Kidney (tissue), 14 donors: Measurements from ENCODE around the gene NCKIPSD. TPM values are rescaled to one million over a fixed set of nuclear protein-coding genes. Genes with fewer than 3 reads are reported as not detected.

Experiments
- DNase-seq, 5 donors: peaks; one replicate each; pipeline ENCODE4 v3.0.0-alpha.2; 2013 to 2020
- FAIRE-seq: peaks from 2 replicates; lab custom pipeline; 2012; peaks lifted over from hg19 to GRCh38; lab: Jason Lieb, UNC
- H3K27ac ChIP-seq, 2 donors: one replicate each; pipeline ENCODE4 v1.7.0; 2013; ENCODE audit warnings: low read depth in 2 of 2, low read length in 2 of 2, inconsistent platforms in 1 of 2
- H3K27me3 ChIP-seq: one replicate; pipeline ENCODE4 v1.7.1; 2013; ENCODE audit warnings: low read length, inconsistent platforms; ENCODE audit not compliant: control insufficient read depth, insufficient read depth
- H3K36me3 ChIP-seq, 3 donors: one replicate each; pipeline versions ENCODE4 v1.7.0 to v1.7.1; 2013; ENCODE audit warnings: low read length in 3 of 3, control low read depth in 1 of 3, inconsistent platforms in 1 of 3; ENCODE audit not compliant: insufficient read depth in 3 of 3, control insufficient read depth in 2 of 3
- H3K4me1 ChIP-seq, 3 donors: one replicate each; pipeline versions ENCODE4 v1.7.0 to v1.7.1; 2013; ENCODE audit warnings: low read length in 3 of 3, inconsistent platforms in 1 of 3, low read depth in 1 of 3; ENCODE audit not compliant: control insufficient read depth in 2 of 3, insufficient read depth in 2 of 3
- H3K4me3 ChIP-seq, 3 donors: one replicate each; pipeline versions ENCODE4 v1.7.0 to v1.8.1; 2013; ENCODE audit warnings: low read length in 3 of 3, control low read depth in 1 of 3, inconsistent platforms in 1 of 3
- H3K9ac ChIP-seq, 3 donors: one replicate each; pipeline versions ENCODE4 v1.7.0 to v1.7.1; 2013; ENCODE audit warnings: low read length in 3 of 3, control low read depth in 1 of 3, inconsistent platforms in 1 of 3
- H3K9me3 ChIP-seq, 3 donors: one replicate each; pipeline versions ENCODE4 v1.7.0 to v1.7.1; 2013; ENCODE audit warnings: low read length in 3 of 3, control low read depth in 1 of 3, inconsistent platforms in 1 of 3; ENCODE audit not compliant: control insufficient read depth in 2 of 3, insufficient read depth in 1 of 3
- CTCF ChIP-seq: IDR thresholded peaks from 3 replicates; pipeline ENCODE4 v1.5.1; 2012; ENCODE audit warnings: mild to moderate bottlenecking, moderate library complexity, borderline replicate concordance; ENCODE audit not compliant: insufficient read depth; ENCODE audit errors: extremely low read depth
- intact Hi-C: fragments of 100-400 bp; cut with DNase I; formaldehyde crosslinking; loops from one replicate; pipeline ENCODE4 v1.11.1; 2022
- polyA plus RNA-seq: library from polyadenylated mRNA; stranded (reverse); fragments of 350-450 nt; fragmentation: Illumina TruSeq; extraction: RNeasy Lipid Tissue Mini Kit (QIAGEN cat#74804); gene quantifications from one replicate; pipeline ENCODE4 v1.2.3, GENCODE V29; 2014; ENCODE audit warnings: low read depth, low replicate concordance; ENCODE audit not compliant: insufficient read depth
- total RNA-seq: library from RNA; stranded (reverse); fragmentation: NEBNext Ultra II Directional; extraction: Animal tissue kit (Norgen Biotek cat#: 25700); gene quantifications from one replicate; pipeline ENCODE4 v1.2.1, GENCODE V29; 2021
- donor health status: control.
- donor health status: control.
- donor health status: control.
- donor health status: control.
- donor health status: control.
- donor health status: DM: yes; HTN: yes; CAD: no.
- donor health status: Normal renal cell carcinoma (clear cell type).

The NCKIPSD gene
- total and polyA plus RNA-seq, 2 donors from 2014 or later: 24.0 to 31.2 TPM

GRCh38 chr3:48639944-48640606 lies 45.6 kb downstream of the NCKIPSD start:
- Histone ChIP-seq H3K4me1 (peaks cover 0 to 7% (median 0%) of the 10 kb centered on the region in 3 donors), H3K9ac (no peak overlapping the region), H3K27ac (no peak overlapping the region), H3K27me3 (no peaks in the 10 kb centered on the region), H3K9me3 (no peaks in the 10 kb centered on the region), H3K36me3 (no peaks in the 10 kb centered on the region), H3K4me3 (no peak overlapping the region)
- intact Hi-C loops: no loop called here
- TF ChIP-seq CTCF: no peak
- FAIRE-seq (no peak), DNase-seq (no peak)

GRCh38 chr3:48637305-48637704 lies 48.4 kb downstream of the NCKIPSD start:
- H3K27ac ChIP-seq: no peak overlapping the region
- H3K9me3 ChIP-seq: no peaks in the 10 kb centered on the region
- no peak overlapping the region for H3K4me3 ChIP-seq
- H3K9ac ChIP-seq: no peak overlapping the region
- peak in 1 of 5 donors; percentile 16 for DNase-seq
- H3K36me3 ChIP-seq: peaks cover 0 to 11% (median 2%) of the 10 kb centered on the region in 3 donors
- H3K4me1 ChIP-seq: peaks cover 0 to 20% (median 5%) of the 10 kb centered on the region in 3 donors
- no peaks in the 10 kb centered on the region for H3K27me3 ChIP-seq
- FAIRE-seq: no peak
- no peak for TF ChIP-seq CTCF
- intact Hi-C loops: no loop called here

- Histone ChIP-seq H3K27ac (no peak overlapping the region), H3K36me3 (peaks cover 0 to 19% (median 4%) of the 10 kb centered on the region in 3 donors), H3K4me1 (peaks cover 0 to 21% (median 5%) of the 10 kb centered on the region in 3 donors), H3K9ac (peak overlapping the region in 2 of 3 donors; percentile 29 to 78), H3K4me3 (peak overlapping the region in 2 of 3 donors; percentile 58 to 84), H3K9me3 (no peaks in the 10 kb centered on the region), H3K27me3 (no peaks in the 10 kb centered on the region)
- intact Hi-C loops: no loop called here
- peak in 1 of 5 donors; percentile 47 for DNase-seq
- no peak for FAIRE-seq
- TF ChIP-seq CTCF: no peak
These were observed 49.5 kb downstream of the NCKIPSD start for GRCh38 chr3:48636149-48636655.
